SK-N-MC (cell line): ENCODE measurements around the gene ZDHHC14.
"Not testable (repeated sequence)": the region's sequence is repeated elsewhere in the genome, so short reads cannot be mapped to it uniquely, and the experiment has no call there.

Source experiments
- DNase-seq: peaks from one replicate; pipeline ENCODE4 v3.0.0-alpha.2; 2011; ENCODE audit warnings: low read depth, low spot score
- H3K27ac ChIP-seq: fragments of 200-600 bp; sonication (generic); 2 replicates; pipeline ENCODE4 v1.5.1; 2016; ENCODE audit warnings: mixed run types
- H3K36me3 ChIP-seq: fragments of 200-600 bp; sonication (generic); 2 replicates; pipeline ENCODE4 v1.6.1; 2017; ENCODE audit warnings: antibody characterized with exemption, low read length, mixed read lengths; ENCODE audit not compliant: insufficient read depth
- H3K4me3 ChIP-seq: fragments of 200-600 bp; sonication (generic); 2 replicates; pipeline ENCODE4 v1.5.1; 2016
- H3K9ac ChIP-seq: fragments of 200-600 bp; sonication (generic); 2 replicates; pipeline ENCODE4 v1.8.0; 2017; ENCODE audit warnings: mixed run types, mixed read lengths; ENCODE audit not compliant: insufficient read length
- H3K9me3 ChIP-seq: fragments of 200-600 bp; sonication (generic); 2 replicates; pipeline ENCODE4 v1.6.1; 2017; ENCODE audit warnings: low read depth, mild to moderate bottlenecking, antibody characterized with exemption, low read length, moderate library complexity, mixed read lengths
- EZH2 ChIP-seq: fragments of 200-600 bp; sonication (generic); IDR thresholded peaks from one replicate; pipeline ENCODE4 v1.6.1; 2017; ENCODE audit warnings: antibody characterized with exemption
- FOXP2 ChIP-seq: optimal IDR thresholded peaks from 2 replicates; pipeline ENCODE3; 2011; ENCODE audit warnings: mild to moderate bottlenecking, moderate library complexity; ENCODE audit not compliant: insufficient read depth; ENCODE audit errors: extremely low read length, control extremely low read depth
- POLR2AphosphoS5 ChIP-seq: IDR thresholded peaks from 2 replicates; pipeline ENCODE4 v1.6.1; 2012; ENCODE audit warnings: mild to moderate bottlenecking, low read depth, low read length, borderline replicate concordance

Gene ZDHHC14

GRCh38 chr6:157556144-157556645, 175.2 kb downstream of the ZDHHC14 start:
- Histone ChIP-seq H3K4me3 (no peak overlapping the region), H3K27ac (no peak overlapping the region), H3K9me3 (no peaks in the 10 kb centered on the region), H3K36me3 (no peaks in the 10 kb centered on the region), H3K9ac (no peak overlapping the region)
- no peak for DNase-seq
- TF ChIP-seq EZH2 (no peak), FOXP2 (no peak), POLR2AphosphoS5 (no peak)

DNA sequence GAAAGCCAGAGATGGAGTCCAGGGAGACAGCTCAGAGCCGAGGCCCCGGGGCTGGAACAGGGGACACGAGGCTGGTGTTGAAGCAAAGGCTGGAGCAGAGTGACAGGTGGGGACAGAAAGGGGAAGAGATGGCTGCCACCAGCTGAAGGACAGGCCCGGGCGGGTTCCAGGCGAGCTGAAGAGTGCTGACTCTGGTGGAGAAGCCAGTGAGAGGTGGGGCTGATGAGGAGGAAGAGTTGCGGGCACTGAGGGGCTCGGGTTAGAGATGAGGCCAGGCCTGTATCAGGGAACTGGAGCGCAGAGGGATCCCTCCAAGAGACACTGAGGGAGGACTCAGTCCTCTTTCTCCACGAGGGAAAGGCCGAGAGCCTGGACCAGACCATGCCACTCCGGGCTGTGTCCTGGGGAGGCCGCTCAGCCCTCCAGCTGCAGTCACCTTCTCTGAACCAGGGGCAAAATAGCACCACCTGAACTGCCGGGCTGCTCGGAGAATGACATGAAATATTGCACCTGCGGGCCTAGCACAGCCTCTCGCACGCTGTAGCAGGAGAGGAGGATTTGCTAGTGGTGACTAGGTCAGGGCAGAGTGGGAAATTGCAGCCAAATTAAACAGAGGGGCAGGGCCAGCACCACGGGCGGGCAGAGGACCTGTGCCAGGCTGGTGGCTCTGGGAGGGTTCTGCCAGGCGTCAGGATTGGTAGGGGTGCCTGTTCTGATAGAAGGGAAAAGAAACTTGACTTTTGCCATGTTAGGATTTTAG, 175.9 kb downstream of the ZDHHC14 start:
- Histone ChIP-seq H3K9ac (no peak overlapping the region), H3K27ac (no peak overlapping the region)
- no peak for DNase-seq

GRCh38 chr6:157557559-157557958, 176.6 kb downstream of the ZDHHC14 start:
- Histone ChIP-seq H3K4me3 (no peak overlapping the region), H3K36me3 (no peaks in the 10 kb centered on the region), H3K9me3 (no peaks in the 10 kb centered on the region), H3K27ac (no peak overlapping the region), H3K9ac (no peak overlapping the region)
- DNase-seq = no peak
- TF ChIP-seq EZH2 = no peak
- no peak for TF ChIP-seq POLR2AphosphoS5
- TF ChIP-seq FOXP2 = no peak

More for the DNA sequence above, 175.9 kb downstream of the ZDHHC14 start:
- Histone ChIP-seq H3K9me3 (no peaks in the 10 kb centered on the region), H3K4me3 (no peak overlapping the region), H3K36me3 (no peaks in the 10 kb centered on the region)
- TF ChIP-seq FOXP2 = no peak
- TF ChIP-seq POLR2AphosphoS5 = no peak

- Histone ChIP-seq H3K36me3 (no peaks in the 10 kb centered on the region), H3K9ac (no peak overlapping the region), H3K27ac (no peak overlapping the region), H3K4me3 (no peak overlapping the region), H3K9me3 (no peaks in the 10 kb centered on the region)
- no peak for TF ChIP-seq POLR2AphosphoS5
- no peak for TF ChIP-seq EZH2
- no peak for TF ChIP-seq FOXP2
- no peak for DNase-seq
Measured at GRCh38 chr6:157558049-157558448, 177.1 kb downstream of the ZDHHC14 start.

DNA sequence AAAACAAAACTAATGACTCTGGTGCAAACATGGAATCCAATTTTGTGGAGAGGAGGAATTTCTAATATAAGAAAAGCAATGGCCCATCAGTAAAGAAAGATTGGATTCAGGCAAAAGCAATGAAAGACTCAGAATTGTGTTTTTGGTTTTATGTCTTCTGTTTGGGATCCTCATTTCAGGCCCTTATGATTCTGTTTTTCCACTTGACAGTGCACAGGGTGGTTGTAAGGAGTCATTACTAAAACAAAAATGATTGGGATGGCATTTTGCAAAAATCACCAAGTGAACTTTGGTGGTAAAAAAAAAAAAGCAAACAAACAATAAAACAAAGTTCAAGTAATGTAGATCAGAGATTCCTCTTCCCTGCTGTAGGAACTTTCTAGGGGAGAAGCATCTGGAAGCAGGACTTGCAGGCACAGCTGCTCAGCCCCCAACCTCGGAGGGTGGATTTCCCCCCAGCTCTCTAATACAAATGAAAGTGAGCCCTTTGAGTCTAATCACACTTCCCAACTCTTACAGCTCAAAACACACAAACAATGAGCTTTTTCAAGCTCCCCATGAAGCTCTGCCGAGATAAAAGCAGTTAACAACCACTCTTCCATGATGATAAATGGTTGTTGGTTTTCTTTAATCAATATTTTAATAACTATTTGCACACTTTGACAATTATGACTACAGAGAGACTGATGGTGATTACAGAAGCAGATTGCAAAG, 177.7 kb downstream of the ZDHHC14 start:
- TF ChIP-seq POLR2AphosphoS5 (no peak), FOXP2 (no peak), EZH2 (no peak)
- no peaks in the 10 kb centered on the region for H3K36me3 ChIP-seq

DNA sequence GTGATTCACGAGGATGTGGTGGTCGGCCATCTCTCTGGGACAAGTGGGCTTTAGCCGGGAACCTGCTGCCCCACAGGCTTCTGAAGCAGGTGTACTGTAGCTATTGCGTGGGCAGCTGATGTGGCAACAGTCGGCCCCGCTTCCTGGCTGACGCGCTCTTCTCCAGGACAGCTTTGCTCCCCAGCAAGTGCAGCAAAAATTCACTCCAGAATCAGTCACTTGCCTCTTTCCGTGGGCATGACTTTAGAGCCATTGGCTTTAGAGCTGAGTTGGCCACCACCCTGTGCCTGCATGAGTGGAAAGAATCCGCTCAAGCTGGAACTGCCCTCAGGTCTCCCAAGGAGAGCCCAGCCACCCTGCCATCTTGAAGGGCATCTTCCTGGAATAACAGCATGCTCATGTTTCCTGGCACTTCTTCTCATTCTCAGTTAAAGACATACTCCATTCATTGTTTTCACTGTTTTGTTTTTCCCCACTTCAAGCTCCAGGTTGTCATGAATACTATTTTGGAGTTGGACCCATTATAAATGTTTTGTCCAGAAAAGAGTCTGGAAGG, 178.3 kb downstream of the ZDHHC14 start:
- Histone ChIP-seq H3K4me3 (no peak overlapping the region), H3K27ac (no peak overlapping the region), H3K36me3 (no peaks in the 10 kb centered on the region), H3K9me3 (no peaks in the 10 kb centered on the region), H3K9ac (no peak overlapping the region)
- DNase-seq = no peak
- no peak for TF ChIP-seq FOXP2
- no peak for TF ChIP-seq EZH2
- TF ChIP-seq POLR2AphosphoS5 = no peak

More for the DNA sequence above, 177.7 kb downstream of the ZDHHC14 start:
- Histone ChIP-seq H3K9ac (no peak overlapping the region), H3K27ac (no peak overlapping the region), H3K4me3 (no peak overlapping the region), H3K9me3 (no peaks in the 10 kb centered on the region)
- DNase-seq = no peak

DNA sequence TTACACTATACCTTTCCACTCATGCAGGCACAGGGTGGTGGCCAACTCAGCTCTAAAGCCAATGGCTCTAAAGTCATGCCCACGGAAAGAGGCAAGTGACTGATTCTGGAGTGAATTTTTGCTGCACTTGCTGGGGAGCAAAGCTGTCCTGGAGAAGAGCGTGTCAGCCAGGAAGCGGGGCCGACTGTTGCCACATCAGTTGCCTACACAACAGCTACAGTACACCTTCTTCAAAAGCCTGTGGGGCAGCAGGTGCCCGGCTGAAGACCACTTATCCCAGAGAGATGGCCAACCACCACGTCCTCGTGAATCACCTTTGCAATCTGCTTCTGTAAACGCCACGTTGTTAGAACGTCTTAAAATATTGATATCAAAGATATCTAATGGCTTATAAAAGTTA, 179.1 kb downstream of the ZDHHC14 start:
- not testable (repeated sequence) for H3K9ac ChIP-seq, H3K9me3 ChIP-seq, DNase-seq, H3K27ac ChIP-seq, H3K36me3 ChIP-seq, H3K4me3 ChIP-seq

DNA sequence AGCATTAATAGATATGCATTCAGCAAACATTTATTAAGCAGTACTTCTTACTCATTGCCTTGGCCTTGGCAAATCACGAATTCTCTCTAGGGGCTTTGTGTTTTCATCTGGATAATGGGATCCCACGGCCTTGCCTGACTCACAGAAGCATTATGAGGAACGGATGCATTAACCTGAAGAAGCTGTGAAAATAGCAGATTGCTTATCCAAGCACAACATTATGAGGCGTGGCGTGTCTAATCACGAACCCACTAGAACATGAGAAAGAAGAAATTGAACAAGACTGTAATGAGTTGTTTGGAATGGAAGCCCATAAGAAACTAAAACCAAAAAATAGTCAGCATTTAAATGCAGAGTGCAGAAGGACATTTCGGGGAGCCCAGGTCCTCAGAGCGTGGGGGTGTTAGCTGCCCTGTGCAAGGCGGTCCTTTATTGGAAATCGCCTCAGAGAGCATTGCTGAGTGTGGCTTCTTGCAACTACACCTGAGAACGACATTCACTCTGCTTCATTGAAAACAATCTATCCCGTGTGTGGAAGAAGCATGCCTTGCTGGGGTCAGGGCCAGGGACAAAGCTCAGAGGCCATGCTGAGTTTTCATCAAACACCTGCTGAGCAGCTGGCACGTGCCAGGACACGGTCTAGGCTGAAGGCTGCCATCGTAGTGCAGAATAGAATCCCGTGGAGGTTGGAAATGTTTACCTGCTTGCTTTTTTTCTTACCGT, 179.9 kb downstream of the ZDHHC14 start:
- Histone ChIP-seq H3K36me3 (no peaks in the 10 kb centered on the region), H3K27ac (no peak overlapping the region), H3K9me3 (no peaks in the 10 kb centered on the region), H3K4me3 (no peak overlapping the region), H3K9ac (no peak overlapping the region)
- no peak for DNase-seq
- TF ChIP-seq FOXP2 (no peak), POLR2AphosphoS5 (no peak), EZH2 (no peak)
